GM23248 (cell line): ENCODE data around the gene SARDH. TPM values are rescaled to one million over a fixed set of nuclear protein-coding genes. Genes with fewer than 3 reads are reported as not detected.

Experiments
- DNase-seq: peaks from one replicate; pipeline ENCODE4 v3.0.0-alpha.2; 2015
- H2AFZ ChIP-seq: fragments of 200-600 bp; sonication (generic); 2 replicates; pipeline ENCODE4 v1.6.1; 2016; ENCODE audit warnings: antibody characterized with exemption
- H3F3A ChIP-seq: fragments of 200-600 bp; sonication (generic); 2 replicates; pipeline ENCODE4 v1.6.1; 2016; ENCODE audit warnings: mild to moderate bottlenecking, antibody characterized with exemption, mixed run types; ENCODE audit not compliant: insufficient read depth
- H3K27ac ChIP-seq: fragments of 200-600 bp; sonication (generic); 2 replicates; pipeline ENCODE4 v1.5.1; 2016; ENCODE audit warnings: mild to moderate bottlenecking
- H3K27me3 ChIP-seq: fragments of 200-600 bp; sonication (generic); replicated peaks from 2 replicates; pipeline ENCODE4 v1.6.1; 2016; ENCODE audit warnings: mild to moderate bottlenecking; ENCODE audit not compliant: insufficient read depth
- H3K36me3 ChIP-seq: fragments of 200-600 bp; sonication (generic); 2 replicates; pipeline ENCODE4 v1.6.1; 2016; ENCODE audit warnings: low read depth, mild to moderate bottlenecking
- H3K4me1 ChIP-seq: fragments of 200-600 bp; sonication (generic); 2 replicates; pipeline ENCODE4 v1.6.1; 2016; ENCODE audit warnings: mild to moderate bottlenecking; ENCODE audit not compliant: insufficient read depth
- H3K4me2 ChIP-seq: fragments of 200-600 bp; sonication (generic); one replicate; pipeline ENCODE4 v1.6.1; 2016; ENCODE audit warnings: mild to moderate bottlenecking; ENCODE audit not compliant: unreplicated experiment
- H3K4me3 ChIP-seq: fragments of 200-600 bp; sonication (generic); 2 replicates; pipeline ENCODE4 v1.5.1; 2016; ENCODE audit warnings: mild to moderate bottlenecking
- H3K79me2 ChIP-seq: fragments of 200-600 bp; sonication (generic); 2 replicates; pipeline ENCODE4 v1.6.1; 2016; ENCODE audit warnings: mild to moderate bottlenecking; ENCODE audit not compliant: insufficient read depth
- H3K9ac ChIP-seq: fragments of 200-600 bp; sonication (generic); 2 replicates; pipeline ENCODE4 v1.6.1; 2016; ENCODE audit warnings: mild to moderate bottlenecking
- H3K9me2 ChIP-seq: fragments of 200-600 bp; sonication (generic); 2 replicates; pipeline ENCODE4 v1.6.1; 2016; ENCODE audit warnings: mixed run types, mild to moderate bottlenecking, moderate library complexity; ENCODE audit not compliant: insufficient read depth
- H3K9me3 ChIP-seq: fragments of 200-600 bp; sonication (generic); one replicate; pipeline ENCODE4 v1.6.1; 2017; ENCODE audit warnings: low read depth
- H4K20me1 ChIP-seq: fragments of 200-600 bp; sonication (generic); 2 replicates; pipeline ENCODE4 v1.6.0; 2016; ENCODE audit not compliant: insufficient read depth
- EZH2 ChIP-seq: fragments of 200-600 bp; sonication (generic); IDR thresholded peaks from 2 replicates; pipeline ENCODE4 v1.6.1; 2018; ENCODE audit warnings: antibody characterized with exemption, mild to moderate bottlenecking; ENCODE audit not compliant: insufficient read depth, poor library complexity, severe bottlenecking
- EZH2phosphoT487 ChIP-seq: fragments of 200-600 bp; sonication (generic); IDR thresholded peaks from 2 replicates; pipeline ENCODE4 v1.6.1; 2018; ENCODE audit warnings: antibody characterized with exemption, moderate library complexity, mild to moderate bottlenecking, low read depth; ENCODE audit not compliant: insufficient read depth
- WGBS, 2 experiments: methylation state at CpG; one replicate each; pipeline ENCODE4 v1.1.6; 2015 to 2017; ENCODE audit warnings: low lambda C conversion rate in 2 of 2, low coverage in 1 of 2; ENCODE audit errors: missing lambda C conversion rate in 2 of 2; 5-methylcytosine and 5-hydroxymethylcytosine counted together
- in situ Hi-C: fragments of 300-500 bp; cut with MboI; formaldehyde crosslinking; loops from 2 replicates; pipeline ENCODE4 v1.15.0; 2020
- polyA plus RNA-seq: library from polyadenylated mRNA; unstranded; fragments of >200 nt; fragmentation: Nextera tagmentation; extraction: Ambion mirVana; gene quantifications from 2 replicates; pipeline ENCODE4 v1.2.1, GENCODE V29; 2016
- total RNA-seq: library from RNA; depleted of rRNA; stranded (reverse); fragments of >200 nt; shearing (Covaris generic); gene quantifications from 2 replicates; pipeline ENCODE4 v1.2.3, GENCODE V29; 2014

SARDH gene
- total and polyA plus RNA-seq, 2 experiments from 2014 or later: 0.16 to 2.4 TPM

GRCh38 chr9:133666387-133666786 lies 71.8 kb downstream of the SARDH start:
- H4K20me1 ChIP-seq: no peaks in the 10 kb centered on the region
- no peaks in the 10 kb centered on the region for H3K9me3 ChIP-seq
- no peaks in the 10 kb centered on the region for H3K9me2 ChIP-seq
- no peaks in the 10 kb centered on the region for H3K36me3 ChIP-seq
- DNase-seq: no peak
- 51 to 54% methylated on average over 9 of the region's 9 CpGs for WGBS, 2 experiments
- no peak overlapping the region for H3K4me3 ChIP-seq
- in situ Hi-C loops: no loop called here
- peaks cover 18% of the 10 kb centered on the region; the same call in 1 of the 2 replicates for H3K27me3 ChIP-seq
- no peaks in the 10 kb centered on the region for H3F3A ChIP-seq
- no peaks in the 10 kb centered on the region for H3K4me1 ChIP-seq
- no peak overlapping the region for H2AFZ ChIP-seq
- H3K9ac ChIP-seq: no peak overlapping the region
- no peaks in the 10 kb centered on the region for H3K79me2 ChIP-seq
- no peak overlapping the region for H3K27ac ChIP-seq
- no peak overlapping the region for H3K4me2 ChIP-seq
- no peak for TF ChIP-seq EZH2
- no peak for TF ChIP-seq EZH2phosphoT487

GRCh38 chr9:133665535-133665934 lies 72.6 kb downstream of the SARDH start:
- no peaks in the 10 kb centered on the region for H4K20me1 ChIP-seq
- TF ChIP-seq EZH2phosphoT487 (no peak), EZH2 (no peak)
- H3F3A ChIP-seq: no peaks in the 10 kb centered on the region
- no peaks in the 10 kb centered on the region for H3K4me1 ChIP-seq
- no peaks in the 10 kb centered on the region for H3K36me3 ChIP-seq
- 48 to 54% methylated on average over 12 of the region's 12 CpGs for WGBS, 2 experiments
- no peak overlapping the region for H3K27ac ChIP-seq
- H2AFZ ChIP-seq: no peak overlapping the region
- in situ Hi-C loops: no loop called here
- H3K27me3 ChIP-seq: peaks cover 21% of the 10 kb centered on the region; the same call in 1 of the 2 replicates
- DNase-seq: no peak
- H3K9me2 ChIP-seq: no peaks in the 10 kb centered on the region
- H3K9me3 ChIP-seq: no peaks in the 10 kb centered on the region
- H3K9ac ChIP-seq: no peak overlapping the region
- H3K79me2 ChIP-seq: no peaks in the 10 kb centered on the region
- no peak overlapping the region for H3K4me3 ChIP-seq
- H3K4me2 ChIP-seq: no peak overlapping the region

DNA sequence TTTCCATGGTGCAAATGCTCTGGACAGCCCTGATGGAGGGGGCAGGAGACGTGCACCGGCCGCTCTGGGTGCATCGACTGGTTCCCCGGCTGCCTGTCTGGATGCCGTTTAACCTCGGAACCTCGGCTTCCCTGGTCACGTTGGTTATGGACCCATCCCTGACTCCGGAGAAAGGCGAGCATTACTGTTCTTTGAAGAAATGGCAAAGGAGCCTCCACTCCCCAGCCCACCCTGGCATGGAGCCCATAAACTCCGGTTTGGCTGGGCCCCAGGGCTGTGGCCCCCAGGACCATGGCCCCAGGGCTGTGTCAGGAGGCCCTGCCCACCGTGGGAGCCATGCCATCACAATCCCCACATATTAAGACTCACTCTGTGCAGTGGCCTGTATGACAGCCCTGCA lies 73.1 kb downstream of the SARDH start:
- Histone ChIP-seq H3K9ac (no peak overlapping the region), H3K4me2 (no peak overlapping the region), H3K4me3 (no peak overlapping the region), H3K36me3 (no peaks in the 10 kb centered on the region), H3K9me3 (no peaks in the 10 kb centered on the region), H3K9me2 (no peaks in the 10 kb centered on the region), H3F3A (no peaks in the 10 kb centered on the region), H3K79me2 (no peaks in the 10 kb centered on the region), H3K27me3 (peaks cover 21% of the 10 kb centered on the region; the same call in 1 of the 2 replicates), H3K27ac (no peak overlapping the region), H3K4me1 (no peaks in the 10 kb centered on the region), H4K20me1 (no peaks in the 10 kb centered on the region), H2AFZ (no peak overlapping the region)
- 61 to 63% methylated on average over 13 of the region's 13 CpGs for WGBS, 2 experiments
- no peak for DNase-seq
- TF ChIP-seq EZH2phosphoT487: no peak
- TF ChIP-seq EZH2: no peak
- in situ Hi-C loops: no loop called here

GRCh38 chr9:133664173-133665050 lies 73.7 kb downstream of the SARDH start:
- no peaks in the 10 kb centered on the region for H3K4me1 ChIP-seq
- no peak overlapping the region for H3K9ac ChIP-seq
- no peaks in the 10 kb centered on the region for H3K9me2 ChIP-seq
- peaks cover 21% of the 10 kb centered on the region; the same call in 1 of the 2 replicates for H3K27me3 ChIP-seq
- H3K9me3 ChIP-seq: no peaks in the 10 kb centered on the region
- TF ChIP-seq EZH2phosphoT487 (no peak), EZH2 (no peak)
- WGBS, 2 experiments: 69 to 72% methylated on average over 23 to 25 of the region's 27 CpGs
- no peak overlapping the region for H2AFZ ChIP-seq
- no peaks in the 10 kb centered on the region for H4K20me1 ChIP-seq
- H3K79me2 ChIP-seq: no peaks in the 10 kb centered on the region
- no peak for DNase-seq
- H3K36me3 ChIP-seq: no peaks in the 10 kb centered on the region
- no peak overlapping the region for H3K27ac ChIP-seq
- no peaks in the 10 kb centered on the region for H3F3A ChIP-seq
- no peak overlapping the region for H3K4me2 ChIP-seq
- in situ Hi-C loops: no loop called here
- H3K4me3 ChIP-seq: no peak overlapping the region
